Ovary (tissue), 10 donors: ENCODE measurements around the gene MGAT5B. TPM values are rescaled to one million over a fixed set of nuclear protein-coding genes. Genes with fewer than 3 reads are reported as not detected.
A peak's percentile ranks its signal among the peaks of the same experiment; 100 is the strongest.

Experiments
- DNase-seq, 5 donors: peaks; one replicate each; pipeline ENCODE4 v3.0.0-alpha.2; 2019 to 2020
- H3K27ac ChIP-seq, 2 donors: fragments of 200-600 bp; one replicate each; pipeline versions ENCODE4 v1.5.1 to v1.8.0; 2019 to 2022
- H3K27me3 ChIP-seq: fragments of 200-600 bp; one replicate; pipeline ENCODE4 v1.8.0; 2022
- H3K36me3 ChIP-seq: fragments of 200-600 bp; sonication (generic); one replicate; pipeline ENCODE4 v1.5.1; 2019
- H3K4me1 ChIP-seq: one replicate; pipeline ENCODE4 v1.8.1; 2013; ENCODE audit warnings: mild to moderate bottlenecking, moderate library complexity; ENCODE audit not compliant: insufficient read depth
- H3K4me3 ChIP-seq: fragments of 200-600 bp; sonication (generic); one replicate; pipeline ENCODE4 v1.5.1; 2017
- H3K9me3 ChIP-seq, 2 donors: fragments of 200-600 bp in 1 of 2; sonication (generic) in 1 of 2; one replicate each; pipeline versions ENCODE4 v1.5.1 to v1.8.1; 2013 to 2019; ENCODE audit warnings: mild to moderate bottlenecking in 1 of 2, moderate library complexity in 1 of 2
- EP300 ChIP-seq: sonication (generic); formaldehyde crosslinking; IDR thresholded peaks from one replicate; pipeline ENCODE4 v1.6.1; 2017; ENCODE audit warnings: antibody characterized with exemption
- POLR2A ChIP-seq: fragments of 450-650 bp; IDR thresholded peaks from one replicate; pipeline ENCODE4 v1.6.1; 2017; ENCODE audit warnings: antibody characterized with exemption, mild to moderate bottlenecking, moderate library complexity
- WGBS, 3 donors: extraction: QIAGEN DNeasy Blood & Tissue Kit in 1 of 3; methylation state at CpG; one replicate each; pipeline versions ENCODE4 v1.1.5 to v1.1.7; 2013 to 2017; 5-methylcytosine and 5-hydroxymethylcytosine counted together
- intact Hi-C, 4 donors: fragments of 100-400 bp; cut with DNase I; formaldehyde crosslinking; loops; one replicate each; pipeline versions ENCODE4 v1.11.0 to v1.15.1; 2022 to 2023
- long read RNA-seq, 3 donors: library from polyadenylated mRNA in 2 of 3; unstranded in 2 of 3; transcript quantifications; one replicate each; pipeline ENCODE4 v2.0.0 and lab custom pipeline, GENCODE V29; 2021 to 2026
- polyA plus RNA-seq, 2 donors: library from polyadenylated mRNA; stranded (reverse); fragments of 200-250 nt in 1 of 2; fragments of 350-450 nt in 1 of 2; fragmentation: Illumina TruSeq in 1 of 2; extraction: RNeasy Lipid Tissue Mini Kit (QIAGEN cat#74804) in 1 of 2; gene quantifications; one replicate each; pipeline ENCODE4 v1.2.3, GENCODE V29; 2013 to 2014
- total RNA-seq, 7 donors: library from RNA; depleted of rRNA in 2 of 7; stranded (reverse); fragments of >200 nt in 2 of 7; fragmentation: NEBNext Ultra II Directional in 3 of 7; extraction: Animal tissue kit (Norgen Biotek cat#: 25700) in 3 of 7; gene quantifications; one replicate each; pipeline versions ENCODE4 v1.1.0 to v1.2.4, GENCODE V29; 2016 to 2023
- TF ChIP-seq, protein P1 (sequence below), 3 donors: fragments of 450-650 bp in 2 of 3; fragments of 200-600 bp in 1 of 3; IDR thresholded peaks; one replicate each; pipeline versions ENCODE4 v1.5.1 to v1.8.0; 2016 to 2022; ENCODE audit warnings: antibody characterized with exemption in 3 of 3, mild to moderate bottlenecking in 1 of 3
- donor health status: DM: no; HTN: no; CAD: no; lungs with moderate emphysema.
- donor health status: DM: no; HTN: no; CAD: no.
- donor health status: Bipolar disorder and iron deficiency.
- donor health status: DM: yes; HTN: yes; CAD: no.
- donor health status: DM: no; HTN: no; CAD: no.
- donor health status: DM: yes; HTN: yes; CAD: no.

Gene MGAT5B, protein sequence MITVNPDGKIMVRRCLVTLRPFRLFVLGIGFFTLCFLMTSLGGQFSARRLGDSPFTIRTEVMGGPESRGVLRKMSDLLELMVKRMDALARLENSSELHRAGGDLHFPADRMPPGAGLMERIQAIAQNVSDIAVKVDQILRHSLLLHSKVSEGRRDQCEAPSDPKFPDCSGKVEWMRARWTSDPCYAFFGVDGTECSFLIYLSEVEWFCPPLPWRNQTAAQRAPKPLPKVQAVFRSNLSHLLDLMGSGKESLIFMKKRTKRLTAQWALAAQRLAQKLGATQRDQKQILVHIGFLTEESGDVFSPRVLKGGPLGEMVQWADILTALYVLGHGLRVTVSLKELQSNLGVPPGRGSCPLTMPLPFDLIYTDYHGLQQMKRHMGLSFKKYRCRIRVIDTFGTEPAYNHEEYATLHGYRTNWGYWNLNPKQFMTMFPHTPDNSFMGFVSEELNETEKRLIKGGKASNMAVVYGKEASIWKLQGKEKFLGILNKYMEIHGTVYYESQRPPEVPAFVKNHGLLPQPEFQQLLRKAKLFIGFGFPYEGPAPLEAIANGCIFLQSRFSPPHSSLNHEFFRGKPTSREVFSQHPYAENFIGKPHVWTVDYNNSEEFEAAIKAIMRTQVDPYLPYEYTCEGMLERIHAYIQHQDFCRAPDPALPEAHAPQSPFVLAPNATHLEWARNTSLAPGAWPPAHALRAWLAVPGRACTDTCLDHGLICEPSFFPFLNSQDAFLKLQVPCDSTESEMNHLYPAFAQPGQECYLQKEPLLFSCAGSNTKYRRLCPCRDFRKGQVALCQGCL
- total RNA-seq (1 to 10 TPM in 3 of 7 donors, under 1 TPM in 4; 0.23 to 3.6 (median 0.92) TPM), polyA plus RNA-seq (under 1 TPM in 1 of 2 donors, not detected in 1; 0.61 TPM)
- long read RNA-seq, donor 1 = 0 reads
- long read RNA-seq, donor 2 = 0 reads
- long read RNA-seq, donor 3 = 0 reads

DNA sequence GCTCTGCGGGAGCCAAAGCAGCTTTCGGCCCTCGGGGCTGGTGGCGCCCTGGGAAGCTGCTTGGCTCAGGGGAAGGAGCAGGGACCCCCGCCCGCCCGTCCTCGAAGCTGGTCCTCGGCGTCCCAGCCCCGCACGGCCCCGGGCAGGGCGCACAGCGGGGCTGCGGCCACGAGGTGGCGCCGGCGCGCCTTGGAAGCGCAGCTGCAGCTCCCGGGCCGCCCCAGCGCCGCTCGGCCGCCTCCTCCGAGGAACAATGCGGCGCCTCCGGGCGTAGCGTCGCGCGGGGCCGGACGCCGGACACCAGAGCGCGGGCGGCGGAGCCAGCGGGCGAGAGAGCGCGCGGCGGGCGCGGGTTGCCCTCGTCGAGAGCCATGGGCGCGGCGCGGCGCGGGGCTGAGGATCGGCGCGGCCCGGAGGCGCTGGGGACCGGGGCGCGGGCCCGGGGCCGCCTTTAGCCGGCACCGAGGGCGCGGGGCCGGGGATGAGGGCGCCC lies at the start of gene MGAT5B:
Gene MGAT5B, plus strand, starts transcription at position 229 of the 493 bp plus-strand sequence. CDS start 626 bp downstream, outside the sequence.
- H3K27ac ChIP-seq = no peak within 1 kb of the TSS
- no peaks in the 10 kb centered on the region for H3K9me3 ChIP-seq
- peaks cover 1% of the 10 kb centered on the region for H3K4me1 ChIP-seq
- peak; percentile 65 to 87 (median 75) for DNase-seq
- H3K4me3 ChIP-seq = peak within 1 kb of the TSS; percentile 22
- 0 to 1% (median 0%) methylated on average over 3 to 76 of the region's 76 CpGs for WGBS, 3 donors
- no peaks in the 10 kb centered on the region for H3K36me3 ChIP-seq
- intact Hi-C loops = loop anchor here (5.0 to 10.0 kb wide), 5 partner anchors 184 to 387 kb away; no protein-coding TSS in a partner anchor
- H3K27me3 ChIP-seq = peaks cover 9% of the 10 kb centered on the region
- TF ChIP-seq, protein P1, sequence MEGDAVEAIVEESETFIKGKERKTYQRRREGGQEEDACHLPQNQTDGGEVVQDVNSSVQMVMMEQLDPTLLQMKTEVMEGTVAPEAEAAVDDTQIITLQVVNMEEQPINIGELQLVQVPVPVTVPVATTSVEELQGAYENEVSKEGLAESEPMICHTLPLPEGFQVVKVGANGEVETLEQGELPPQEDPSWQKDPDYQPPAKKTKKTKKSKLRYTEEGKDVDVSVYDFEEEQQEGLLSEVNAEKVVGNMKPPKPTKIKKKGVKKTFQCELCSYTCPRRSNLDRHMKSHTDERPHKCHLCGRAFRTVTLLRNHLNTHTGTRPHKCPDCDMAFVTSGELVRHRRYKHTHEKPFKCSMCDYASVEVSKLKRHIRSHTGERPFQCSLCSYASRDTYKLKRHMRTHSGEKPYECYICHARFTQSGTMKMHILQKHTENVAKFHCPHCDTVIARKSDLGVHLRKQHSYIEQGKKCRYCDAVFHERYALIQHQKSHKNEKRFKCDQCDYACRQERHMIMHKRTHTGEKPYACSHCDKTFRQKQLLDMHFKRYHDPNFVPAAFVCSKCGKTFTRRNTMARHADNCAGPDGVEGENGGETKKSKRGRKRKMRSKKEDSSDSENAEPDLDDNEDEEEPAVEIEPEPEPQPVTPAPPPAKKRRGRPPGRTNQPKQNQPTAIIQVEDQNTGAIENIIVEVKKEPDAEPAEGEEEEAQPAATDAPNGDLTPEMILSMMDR (IDR thresholded peaks at IDR 0.05) = peak; percentile 44 to 90 (median 86)
- no peak for TF ChIP-seq EP300

DNA sequence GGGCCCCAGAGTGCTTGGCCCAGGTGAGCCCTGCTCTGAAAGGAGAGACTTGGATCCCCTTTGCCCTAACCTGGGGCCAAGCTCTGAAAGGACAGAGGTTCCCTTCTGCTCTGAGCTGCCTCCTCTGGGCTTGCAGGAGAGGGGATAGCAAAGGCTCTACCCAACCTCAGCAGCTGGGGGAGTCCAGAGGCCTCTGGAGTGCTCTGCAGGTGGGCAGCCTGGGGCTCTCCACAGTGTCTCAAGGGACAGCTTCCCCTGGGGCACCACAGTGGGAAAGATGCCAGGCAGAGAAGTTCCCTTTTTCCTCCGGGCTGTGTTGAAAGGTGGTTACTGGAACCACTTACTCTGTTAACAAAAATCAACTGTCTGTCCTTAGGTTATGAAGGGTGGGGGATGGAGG lies 48.2 kb upstream of the MGAT5B start:
- no peaks in the 10 kb centered on the region for H3K27me3 ChIP-seq
- H3K27ac ChIP-seq = no peak overlapping the region
- H3K9me3 ChIP-seq = no peaks in the 10 kb centered on the region
- H3K36me3 ChIP-seq = no peaks in the 10 kb centered on the region
- no peaks in the 10 kb centered on the region for H3K4me1 ChIP-seq
- intact Hi-C loops = no loop called here
- 31 to 47% (median 47%) methylated on average over 1 of the region's 1 CpG for WGBS, 3 donors
- no peak overlapping the region for H3K4me3 ChIP-seq
- DNase-seq = no peak
- no peak for TF ChIP-seq EP300
- no peak for TF ChIP-seq POLR2A
- TF ChIP-seq, protein P1 (IDR thresholded peaks at IDR 0.05) = no peak

DNA sequence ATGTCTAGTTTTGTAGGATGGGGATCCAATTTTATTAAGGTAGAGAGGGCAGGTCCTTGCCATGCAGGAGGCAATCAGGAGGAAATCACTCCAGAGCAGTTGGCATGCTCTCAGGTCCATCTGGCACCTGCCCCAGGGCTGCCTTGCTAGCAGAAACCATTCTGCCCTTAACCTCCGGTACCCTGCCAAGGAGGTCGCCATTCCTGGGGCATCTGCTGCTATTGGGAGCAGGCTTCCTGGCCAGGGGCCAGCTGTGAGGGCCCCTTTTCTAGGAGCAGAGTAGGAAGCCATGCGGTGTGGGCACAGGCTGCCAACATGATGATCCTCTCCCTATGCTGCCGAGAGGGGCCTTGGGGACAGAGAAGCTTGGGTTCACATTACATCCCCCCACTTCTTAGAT lies 47.6 kb upstream of the MGAT5B start:
- no peak overlapping the region for H3K27ac ChIP-seq
- no peak for DNase-seq
- WGBS, 3 donors = 73 to 88% (median 85%) methylated on average over 4 of the region's 4 CpGs
- H3K4me1 ChIP-seq = no peaks in the 10 kb centered on the region
- TF ChIP-seq, protein P1 (IDR thresholded peaks at IDR 0.05) = no peak
- TF ChIP-seq EP300 = no peak
- no peak for TF ChIP-seq POLR2A
- H3K9me3 ChIP-seq = no peaks in the 10 kb centered on the region
- intact Hi-C loops = no loop called here
- H3K27me3 ChIP-seq = no peaks in the 10 kb centered on the region
- H3K36me3 ChIP-seq = no peaks in the 10 kb centered on the region
- no peak overlapping the region for H3K4me3 ChIP-seq

DNA sequence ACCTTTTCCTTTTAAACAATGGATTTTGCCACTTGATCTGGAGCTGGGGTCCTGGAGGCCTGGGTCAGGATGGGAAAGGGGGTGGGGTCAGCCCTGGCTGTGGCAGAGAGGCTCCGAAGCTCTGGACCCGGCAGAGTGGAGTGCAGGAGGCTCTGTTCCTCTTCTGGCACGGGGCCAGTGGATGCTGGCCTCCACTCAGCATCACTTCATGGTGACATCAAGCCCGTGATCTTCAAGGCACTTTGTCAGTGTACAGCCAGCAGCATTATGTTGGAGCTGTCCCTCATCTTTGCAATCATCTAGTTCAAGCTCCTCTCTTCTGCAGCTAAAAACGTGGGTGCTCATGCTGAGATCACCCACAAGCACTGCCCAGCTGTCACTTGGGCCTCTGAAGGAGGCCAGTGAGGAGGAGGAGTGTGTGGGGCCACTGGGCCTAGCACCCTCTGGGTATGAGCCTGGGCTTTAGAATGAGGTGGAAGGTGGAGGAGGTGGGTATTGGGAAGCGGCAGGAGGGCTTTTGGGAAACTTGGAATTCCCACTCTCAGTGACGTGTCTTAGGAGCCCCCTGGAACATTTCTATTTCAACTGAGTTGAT lies 45.9 kb upstream of the MGAT5B start:
- no peaks in the 10 kb centered on the region for H3K27me3 ChIP-seq
- WGBS, 3 donors = 65 to 80% (median 69%) methylated on average over 7 of the region's 7 CpGs
- H3K4me3 ChIP-seq = no peak overlapping the region
- no peak overlapping the region for H3K27ac ChIP-seq
- no peaks in the 10 kb centered on the region for H3K9me3 ChIP-seq
- no peak for DNase-seq
- TF ChIP-seq EP300 = no peak
- no peak for TF ChIP-seq POLR2A
- TF ChIP-seq, protein P1 (IDR thresholded peaks at IDR 0.05) = no peak
- no peaks in the 10 kb centered on the region for H3K36me3 ChIP-seq
- intact Hi-C loops = no loop called here
- H3K4me1 ChIP-seq = no peaks in the 10 kb centered on the region
